ENCODE results near the gene CBR1.

DNA sequence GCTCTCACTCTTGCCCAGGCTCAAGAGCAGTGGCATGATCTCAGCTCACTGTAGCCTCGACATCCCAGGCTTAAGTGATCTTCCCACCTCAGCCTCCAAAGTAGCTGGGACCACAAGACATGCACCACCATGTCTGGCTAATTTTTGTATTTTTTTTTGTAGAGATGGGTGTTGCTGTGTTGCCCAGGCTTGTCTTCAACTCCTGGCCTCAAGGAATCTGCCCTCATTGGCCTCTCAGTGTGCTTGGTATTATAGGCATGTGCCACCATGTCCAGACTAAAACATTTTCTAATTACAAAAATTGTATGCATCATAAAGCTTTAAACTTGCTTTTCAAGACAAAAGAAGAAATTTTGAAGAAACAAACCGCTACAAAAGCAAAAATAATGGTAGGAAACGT lies 20.1 kb downstream of the CBR1 start:
- TF ChIP-seq, protein P1, sequence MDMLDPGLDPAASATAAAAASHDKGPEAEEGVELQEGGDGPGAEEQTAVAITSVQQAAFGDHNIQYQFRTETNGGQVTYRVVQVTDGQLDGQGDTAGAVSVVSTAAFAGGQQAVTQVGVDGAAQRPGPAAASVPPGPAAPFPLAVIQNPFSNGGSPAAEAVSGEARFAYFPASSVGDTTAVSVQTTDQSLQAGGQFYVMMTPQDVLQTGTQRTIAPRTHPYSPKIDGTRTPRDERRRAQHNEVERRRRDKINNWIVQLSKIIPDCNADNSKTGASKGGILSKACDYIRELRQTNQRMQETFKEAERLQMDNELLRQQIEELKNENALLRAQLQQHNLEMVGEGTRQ (IDR thresholded peaks at IDR 0.05; ENCODE audit: low read length), result no peak
- TF ChIP-seq TAF1 (IDR thresholded peaks at IDR 0.05; ENCODE audit: low read depth, low read length) (no peak), HDAC6 (IDR thresholded peaks at IDR 0.05; ENCODE audit: low read depth, low read length) (no peak), EZH2 (IDR thresholded peaks at IDR 0.05; ENCODE audit: low read depth, low read length, severe bottlenecking) (no peak), POLR2AphosphoS5 (IDR thresholded peaks at IDR 0.05; ENCODE audit: low read depth, low read length) (no peak), SRF (IDR thresholded peaks at IDR 0.05; ENCODE audit: low read depth, low read length) (no peak)
- TF ChIP-seq, protein P2, sequence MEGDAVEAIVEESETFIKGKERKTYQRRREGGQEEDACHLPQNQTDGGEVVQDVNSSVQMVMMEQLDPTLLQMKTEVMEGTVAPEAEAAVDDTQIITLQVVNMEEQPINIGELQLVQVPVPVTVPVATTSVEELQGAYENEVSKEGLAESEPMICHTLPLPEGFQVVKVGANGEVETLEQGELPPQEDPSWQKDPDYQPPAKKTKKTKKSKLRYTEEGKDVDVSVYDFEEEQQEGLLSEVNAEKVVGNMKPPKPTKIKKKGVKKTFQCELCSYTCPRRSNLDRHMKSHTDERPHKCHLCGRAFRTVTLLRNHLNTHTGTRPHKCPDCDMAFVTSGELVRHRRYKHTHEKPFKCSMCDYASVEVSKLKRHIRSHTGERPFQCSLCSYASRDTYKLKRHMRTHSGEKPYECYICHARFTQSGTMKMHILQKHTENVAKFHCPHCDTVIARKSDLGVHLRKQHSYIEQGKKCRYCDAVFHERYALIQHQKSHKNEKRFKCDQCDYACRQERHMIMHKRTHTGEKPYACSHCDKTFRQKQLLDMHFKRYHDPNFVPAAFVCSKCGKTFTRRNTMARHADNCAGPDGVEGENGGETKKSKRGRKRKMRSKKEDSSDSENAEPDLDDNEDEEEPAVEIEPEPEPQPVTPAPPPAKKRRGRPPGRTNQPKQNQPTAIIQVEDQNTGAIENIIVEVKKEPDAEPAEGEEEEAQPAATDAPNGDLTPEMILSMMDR (IDR thresholded peaks at IDR 0.05; ENCODE audit: control extremely low read depth in 1 of 3, insufficient read depth in 1 of 3, low read depth in 1 of 3, low read length in 3 of 3), result no peak
- TF ChIP-seq, protein P3, sequence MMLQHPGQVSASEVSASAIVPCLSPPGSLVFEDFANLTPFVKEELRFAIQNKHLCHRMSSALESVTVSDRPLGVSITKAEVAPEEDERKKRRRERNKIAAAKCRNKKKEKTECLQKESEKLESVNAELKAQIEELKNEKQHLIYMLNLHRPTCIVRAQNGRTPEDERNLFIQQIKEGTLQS (IDR thresholded peaks at IDR 0.05; ENCODE audit: insufficient read depth, low read depth, low read length), result no peak

Measured in H1 (cell line).